SK-N-SH (cell line): ENCODE measurements around the gene CNRIP1.

ENCODE experiments used
- CTCF ChIP-seq: fragments of 200-600 bp; sonication (generic); IDR thresholded peaks from 2 replicates; pipeline ENCODE4 v1.6.1; 2017; ENCODE audit warnings: antibody characterized with exemption, mild to moderate bottlenecking, moderate library complexity
- ELF1 ChIP-seq: IDR thresholded peaks from 2 replicates; pipeline ENCODE4 v1.4.0; 2012
- EP300 ChIP-seq, 2 experiments: IDR thresholded peaks; 2 replicates each; pipeline versions ENCODE4 v1.4.0 to v1.6.1; 2012; ENCODE audit warnings: borderline replicate concordance in 1 of 2, low read depth in 1 of 2, low read length in 1 of 2
- EZH2phosphoT487 ChIP-seq: fragments of 200-600 bp; sonication (generic); IDR thresholded peaks from 2 replicates; pipeline ENCODE4 v1.6.1; 2017; ENCODE audit warnings: low read depth, mixed run types, mild to moderate bottlenecking, antibody characterized with exemption, moderate library complexity, borderline replicate concordance
- GABPA ChIP-seq: IDR thresholded peaks from 2 replicates; pipeline ENCODE4 v1.4.0; 2012; ENCODE audit warnings: low read depth, mild to moderate bottlenecking
- POLR2AphosphoS5 ChIP-seq: IDR thresholded peaks from 2 replicates; pipeline ENCODE4 v1.6.1; 2012; ENCODE audit warnings: low read depth, low read length
- SIN3A ChIP-seq: IDR thresholded peaks from 2 replicates; pipeline ENCODE4 v1.6.1; 2012; ENCODE audit warnings: low read depth, mild to moderate bottlenecking, low read length, moderate library complexity, borderline replicate concordance
- USF2 ChIP-seq: fragments of 150-350 bp; IDR thresholded peaks from 2 replicates; pipeline ENCODE4 v1.6.1; 2017; ENCODE audit warnings: antibody characterized with exemption, low read length, low read depth, borderline replicate concordance

GRCh38 chr2:68319398-68320117, at the start of gene CNRIP1:
- TF ChIP-seq CTCF = no peak
- TF ChIP-seq POLR2AphosphoS5 = peak; percentile 73
- no peak for TF ChIP-seq USF2
- TF ChIP-seq EZH2phosphoT487 = no peak
- peak; percentile 15; the same call in 1 of the 2 replicates for TF ChIP-seq ELF1
- TF ChIP-seq EP300 (IDR thresholded peaks at IDR 0.05; ENCODE audit: borderline replicate concordance in 1 of 2, low read depth in 1 of 2, low read length in 1 of 2) = peak in 1 of 2 experiments; percentile 57; a peak in 1 of 4 replicates
- no peak for TF ChIP-seq SIN3A
- TF ChIP-seq GABPA = peak; percentile 64
